RCC 7860 (cell line): ENCODE results near the gene MED16.
"Not testable (repeated sequence)": the region's sequence is repeated elsewhere in the genome, so short reads cannot be mapped to it uniquely, and the experiment has no call there.

Source experiments
- DNase-seq: peaks from one replicate; pipeline ENCODE4 v3.0.0-alpha.2; 2015; ENCODE audit warnings: low spot score
- FAIRE-seq: peaks from 2 replicates; lab custom pipeline; 2012; peaks lifted over from hg19 to GRCh38; lab: Jason Lieb, UNC

MED16 gene

DNA sequence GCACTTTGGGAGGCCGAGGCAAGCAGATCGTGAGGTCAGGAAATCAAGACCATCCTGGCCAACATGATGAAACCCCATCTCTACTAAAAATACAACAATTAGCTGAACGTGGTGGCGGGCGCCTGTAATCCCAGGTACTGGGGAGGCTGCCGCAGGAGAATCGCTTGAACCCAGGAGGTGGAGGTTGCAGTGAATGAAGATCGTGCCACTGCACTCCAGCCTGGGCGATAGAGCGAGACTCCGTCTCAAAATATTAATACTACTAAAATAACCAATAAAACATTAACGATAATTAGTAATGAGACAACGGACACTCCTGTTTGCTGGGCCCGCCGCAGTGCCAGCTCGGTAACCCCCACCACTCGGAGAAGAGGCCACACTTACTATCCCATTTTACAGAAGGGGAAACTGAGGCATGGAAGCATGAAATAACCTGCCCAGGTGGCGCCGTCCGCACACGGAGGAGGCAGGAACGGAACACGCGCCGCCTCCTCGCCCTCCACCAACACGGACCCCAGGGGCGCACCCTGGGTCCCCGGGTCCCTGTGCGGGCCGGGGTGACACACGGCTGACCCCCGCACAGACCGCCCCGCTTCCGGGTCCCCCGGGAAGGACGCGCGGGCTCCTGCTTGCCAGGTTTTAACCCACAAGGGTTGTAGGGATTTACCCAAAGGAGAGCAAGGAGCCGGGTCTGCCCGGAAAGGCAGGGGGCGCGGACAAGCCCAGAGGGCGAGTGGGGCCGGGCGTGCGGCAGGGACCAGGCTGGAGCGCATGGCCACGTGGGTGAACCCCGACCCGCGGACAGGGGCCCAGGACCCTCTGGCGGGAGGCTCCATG, 18.4 kb upstream of the MED16 start:
- no peak for FAIRE-seq
- no peak for DNase-seq

DNA sequence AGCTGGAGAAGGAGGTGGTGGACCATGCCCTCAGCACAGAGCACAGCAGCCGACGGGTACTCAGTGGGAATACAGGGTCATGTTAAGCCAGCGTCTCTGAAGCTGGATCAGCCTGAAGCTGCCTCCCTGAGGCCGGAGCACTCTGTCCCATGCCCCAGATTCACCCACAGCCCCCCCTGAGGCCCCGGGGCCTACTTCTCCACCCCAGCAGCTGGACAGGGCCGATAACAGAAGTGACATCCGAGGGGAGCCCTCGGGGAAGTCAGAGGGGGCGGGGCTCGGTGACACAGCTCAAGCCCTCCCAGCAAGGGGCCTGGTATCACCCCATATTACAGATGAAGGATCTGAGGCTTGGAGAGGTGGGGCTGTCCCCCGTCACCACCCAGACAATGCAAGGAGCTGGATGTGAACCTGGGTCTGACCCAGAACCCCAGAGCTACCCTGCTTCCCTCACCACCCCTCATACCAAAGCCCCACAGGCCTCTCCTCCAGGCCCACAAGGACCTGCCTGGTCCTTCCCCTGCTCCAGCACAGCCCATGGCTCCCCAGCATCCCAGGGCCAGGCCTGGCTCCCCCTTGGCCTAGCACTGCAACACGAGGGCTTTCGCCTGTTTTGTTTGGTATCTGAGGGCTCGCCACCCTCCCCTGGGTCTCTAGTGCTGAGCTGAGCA, 14.3 kb upstream of the MED16 start:
- FAIRE-seq, result no peak
- no peak for DNase-seq

DNA sequence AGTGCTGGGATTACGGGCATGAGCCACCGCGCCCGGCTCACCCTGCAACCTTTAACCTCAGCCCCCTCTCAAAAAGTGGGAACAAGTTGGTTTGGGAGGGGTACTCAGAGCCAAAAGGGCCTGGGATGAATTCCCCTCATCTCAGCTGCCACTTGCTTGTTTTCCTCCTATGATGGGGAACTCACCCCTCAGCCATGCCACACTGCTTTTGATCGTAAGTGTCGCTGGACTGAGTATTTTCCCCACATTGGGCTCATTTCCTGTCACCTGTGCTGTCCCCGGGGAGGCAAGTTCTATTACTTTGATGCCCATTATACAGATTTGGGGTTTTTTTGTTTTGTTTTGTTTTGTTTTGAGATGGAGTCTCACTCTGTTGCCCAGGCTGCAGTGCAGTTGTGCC, 13.5 kb upstream of the MED16 start:
- FAIRE-seq (no peak), DNase-seq (no peak)

DNA sequence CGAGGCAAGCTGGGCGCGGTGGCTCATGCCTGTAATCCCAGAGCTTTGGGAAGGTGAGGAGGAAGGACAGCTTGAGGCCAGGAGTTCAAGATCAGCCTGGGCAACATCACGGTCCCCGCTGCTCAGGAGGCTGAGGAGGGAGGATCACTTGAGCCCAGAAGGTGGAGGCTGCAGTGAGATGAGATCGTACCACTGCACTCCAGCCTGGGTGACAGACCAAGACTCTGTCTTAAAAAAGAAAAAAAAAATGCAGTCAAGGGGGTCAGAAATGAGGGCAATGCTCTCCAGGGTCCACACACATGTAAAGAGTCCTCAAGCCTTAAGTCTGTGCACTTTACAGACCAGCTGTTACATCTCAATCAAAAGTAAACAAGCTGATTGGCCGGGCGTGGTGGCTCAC, 11.6 kb upstream of the MED16 start:
- FAIRE-seq (no peak), DNase-seq (no peak)

DNA sequence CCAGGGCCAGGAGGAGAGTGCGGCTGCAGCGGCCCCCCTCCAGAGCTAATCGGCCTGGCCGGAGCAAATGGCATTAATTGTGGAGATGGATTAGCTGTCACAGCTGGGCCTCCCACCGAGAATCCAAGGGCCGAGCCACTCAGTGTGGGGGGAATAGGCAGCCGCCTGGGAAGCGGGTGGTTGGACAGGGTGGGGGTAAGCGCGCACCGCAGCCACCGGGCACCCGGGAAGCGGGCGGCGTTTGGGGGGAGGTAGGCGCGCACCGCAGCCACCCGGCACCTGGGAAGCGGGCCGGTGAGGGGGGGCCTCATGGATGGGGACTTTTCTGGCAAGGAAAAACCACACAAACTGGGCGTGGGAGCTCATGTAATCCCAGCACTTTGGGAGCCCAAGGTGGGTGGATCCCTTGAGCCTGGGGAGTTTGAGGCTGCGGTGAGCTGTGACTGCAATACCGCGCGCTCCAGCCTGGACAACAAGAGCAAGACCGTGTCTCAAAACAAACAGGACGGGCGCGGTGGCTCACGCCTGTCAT, 10.3 kb upstream of the MED16 start:
- FAIRE-seq, result no peak
- DNase-seq, result no peak

DNA sequence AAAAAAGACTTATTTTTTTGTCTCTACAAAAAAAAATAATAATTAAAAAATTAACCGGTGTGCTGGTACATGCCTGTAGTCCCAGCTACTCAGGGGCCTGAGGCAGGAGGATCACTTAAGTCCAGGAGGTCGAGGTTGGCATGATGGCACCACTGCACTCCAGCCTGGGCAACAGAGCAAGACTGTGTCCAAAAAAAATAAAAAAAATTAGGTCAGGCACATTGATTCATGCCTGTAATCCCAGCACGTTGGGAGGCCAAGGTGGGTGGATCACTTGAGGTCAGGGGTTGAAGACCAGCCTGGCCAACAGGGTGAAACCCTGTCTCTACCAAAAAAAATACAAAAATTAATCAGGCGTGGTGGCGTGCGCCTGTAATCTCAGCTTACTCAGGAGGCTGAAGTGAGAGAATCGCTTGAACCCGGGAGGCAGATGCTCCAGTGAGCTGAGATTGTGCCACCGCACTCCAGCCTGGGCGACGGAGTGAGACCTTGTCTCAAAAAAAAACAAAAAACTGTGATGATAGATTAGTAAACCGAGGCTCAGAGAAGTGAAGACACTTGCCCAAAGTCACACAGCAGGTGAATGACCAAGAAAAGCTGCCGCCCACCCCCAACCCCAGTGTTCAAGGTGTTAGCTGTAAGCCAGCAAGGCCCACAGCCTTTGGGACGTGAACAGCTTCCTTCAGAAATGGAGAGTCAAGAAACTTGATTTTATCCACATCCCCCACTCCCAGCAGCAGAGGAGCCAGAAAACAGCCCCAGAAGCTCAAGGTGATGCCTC, 9.6 kb upstream of the MED16 start:
- no peak for FAIRE-seq

DNA sequence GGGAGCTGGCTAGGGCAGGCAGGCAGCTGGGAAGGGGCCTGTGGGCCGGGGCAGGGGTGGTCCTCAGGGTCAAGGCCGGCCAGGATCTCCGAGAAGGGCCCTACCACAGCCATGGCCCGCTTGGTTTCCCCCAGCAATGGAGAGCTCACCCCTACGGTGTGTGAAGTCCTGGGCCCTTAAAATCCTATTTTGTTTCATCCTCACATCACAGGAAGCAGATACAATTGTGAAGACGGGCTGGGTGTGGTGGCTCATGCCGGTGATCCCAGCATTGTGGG, 9.0 kb upstream of the MED16 start:
- DNase-seq (no peak), FAIRE-seq (no peak)

More for the DNA sequence above, 9.6 kb upstream of the MED16 start:
- DNase-seq, result no peak

DNA sequence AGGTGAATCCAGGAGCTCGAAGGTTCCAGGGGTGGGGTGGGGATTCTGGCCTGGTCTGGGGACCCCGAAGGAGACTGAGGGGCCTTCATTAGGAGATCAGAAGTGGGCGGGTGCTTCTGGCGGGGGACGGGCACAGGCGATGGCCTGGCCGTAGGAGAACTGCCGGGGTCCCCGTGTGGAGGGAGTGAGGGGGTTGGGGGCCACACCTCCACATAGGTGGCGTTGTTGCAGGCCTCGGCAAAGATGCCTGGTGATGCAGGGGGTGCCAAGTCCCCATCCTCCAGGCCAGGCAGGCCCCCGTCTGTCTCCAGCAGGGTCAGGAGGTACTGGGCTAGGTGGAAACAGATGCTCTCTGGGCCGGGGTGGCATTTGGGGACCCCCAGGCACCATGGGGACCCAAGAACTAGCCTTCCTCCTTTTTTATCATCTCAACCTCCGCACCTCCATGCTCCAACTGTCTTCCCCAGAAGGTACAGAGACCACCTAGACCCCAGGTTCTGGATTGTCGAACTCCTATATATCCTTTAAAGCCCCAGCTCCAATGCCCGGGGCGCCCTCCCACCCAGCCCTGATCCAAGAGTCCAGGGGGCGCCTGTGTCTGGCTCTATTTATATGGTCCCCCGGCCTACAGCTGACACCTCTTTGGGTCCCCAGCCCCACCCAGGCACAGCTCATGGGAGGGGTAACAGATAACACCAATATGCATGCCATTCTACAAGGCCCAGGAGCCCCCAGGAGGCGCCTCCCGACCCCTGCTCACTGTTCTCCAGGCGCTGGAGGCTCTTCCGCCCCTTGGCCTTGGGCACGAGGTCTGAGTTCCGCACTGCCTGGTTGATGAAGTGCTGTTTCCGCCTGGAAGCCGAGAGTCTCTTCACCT, 8.5 kb upstream of the MED16 start:
- FAIRE-seq (no peak), DNase-seq (no peak)

DNA sequence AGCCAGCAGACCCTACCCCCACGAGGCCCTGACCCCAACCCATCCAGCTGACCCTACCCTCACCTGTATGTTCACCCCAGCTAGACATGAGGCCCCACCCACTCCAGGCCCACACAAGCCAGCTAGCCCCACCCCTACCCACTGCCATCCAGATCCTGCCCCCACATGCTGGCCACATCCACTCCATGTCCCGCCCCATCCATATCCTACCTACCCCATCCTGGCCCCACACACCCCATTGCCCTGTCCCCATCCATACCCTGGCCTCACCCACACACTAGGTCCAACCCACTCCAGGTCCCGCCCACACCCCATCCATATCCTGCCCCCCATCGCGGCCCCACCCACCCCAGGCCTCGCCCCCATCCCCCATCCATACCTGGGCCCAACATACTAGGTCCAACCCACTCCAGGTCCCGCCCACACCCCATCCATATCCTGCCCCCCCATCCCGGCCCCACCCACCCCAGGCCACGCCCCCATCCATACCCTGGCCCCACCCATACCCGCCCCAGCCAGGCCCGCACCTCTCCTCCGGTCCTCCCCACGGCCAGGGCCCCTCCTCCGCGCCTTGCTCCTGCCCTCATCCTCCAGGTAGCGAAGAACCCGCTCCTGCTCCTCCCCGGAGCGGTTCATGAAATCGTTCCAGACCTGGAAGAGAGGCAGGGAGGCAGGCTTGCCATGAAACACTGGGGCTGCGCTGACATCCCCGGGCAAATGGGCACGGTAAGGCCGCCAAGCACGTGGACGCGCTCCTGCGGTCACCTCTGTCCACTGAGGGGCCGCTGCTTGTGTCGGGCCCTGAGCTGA, 7.5 kb upstream of the MED16 start:
- FAIRE-seq, result no peak
- DNase-seq, result no peak

DNA sequence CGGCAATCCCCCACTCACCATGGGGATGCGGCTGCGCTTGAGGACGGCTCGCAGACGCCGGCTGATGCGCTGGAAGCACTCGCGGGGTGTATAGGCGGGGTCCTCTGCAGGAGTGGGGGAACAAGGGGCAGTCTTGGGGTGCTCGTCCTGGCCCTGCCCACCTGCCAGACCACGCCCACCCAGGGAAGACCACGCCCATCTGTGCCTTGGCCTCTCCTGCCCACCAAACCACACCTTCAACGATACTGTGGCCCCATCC, 7.0 kb upstream of the MED16 start:
- DNase-seq (no peak), FAIRE-seq (no peak)

DNA sequence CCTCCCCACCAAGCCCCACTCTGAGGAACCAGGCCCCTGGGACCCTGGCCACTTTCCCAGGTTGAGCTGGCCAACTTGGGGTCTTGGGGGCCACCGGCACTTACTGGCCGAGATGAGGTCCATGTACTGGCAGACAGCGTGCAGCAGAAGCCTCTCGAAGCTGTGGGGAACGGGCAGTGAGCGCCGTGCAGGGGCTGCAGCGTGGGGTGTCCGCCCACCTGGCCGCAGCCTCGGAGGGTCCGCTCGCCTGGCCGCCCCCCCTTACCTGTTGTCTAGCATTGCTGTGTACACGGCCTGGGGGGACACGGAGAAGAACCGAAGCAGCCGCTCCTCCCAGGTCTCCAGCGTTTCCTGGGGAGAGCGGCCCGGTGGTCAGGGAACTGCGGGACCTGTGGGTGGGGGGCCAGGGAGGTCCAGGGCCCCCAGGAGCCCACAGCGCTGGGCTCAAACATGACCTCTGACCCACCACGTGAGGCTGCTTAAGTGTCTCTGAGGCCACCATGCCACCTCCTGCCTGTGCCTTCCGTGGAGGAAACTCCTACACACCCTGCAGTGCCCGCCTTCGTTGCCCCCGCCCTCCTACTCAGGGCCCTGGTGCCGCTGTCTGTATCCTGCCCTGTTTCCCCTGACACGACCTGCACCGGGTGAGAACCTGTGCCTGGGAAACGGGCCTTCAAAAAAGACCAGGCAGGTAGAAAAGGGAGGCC, 6.5 kb upstream of the MED16 start:
- no peak for FAIRE-seq
- no peak for DNase-seq

DNA sequence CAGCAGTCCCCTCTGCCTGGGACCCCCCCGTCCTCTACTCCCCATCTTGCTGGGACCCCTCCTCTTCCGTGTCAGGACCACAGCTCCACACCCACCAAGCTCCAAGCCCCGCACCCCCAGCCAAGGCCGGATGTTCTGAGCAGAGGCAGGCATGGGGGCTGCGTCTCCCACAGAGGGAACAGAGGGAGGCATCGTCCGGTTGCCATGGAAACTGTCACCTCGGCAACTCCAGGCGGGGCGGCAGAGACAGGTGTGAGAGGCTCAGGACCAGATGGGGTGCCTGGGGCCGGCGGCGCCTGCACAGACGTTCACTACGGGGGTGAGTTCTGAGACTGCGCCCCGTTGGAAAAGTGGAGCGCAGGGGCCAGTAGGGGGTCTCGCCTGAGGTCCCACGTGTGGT, 5.7 kb upstream of the MED16 start:
- DNase-seq (no peak), FAIRE-seq (no peak)

DNA sequence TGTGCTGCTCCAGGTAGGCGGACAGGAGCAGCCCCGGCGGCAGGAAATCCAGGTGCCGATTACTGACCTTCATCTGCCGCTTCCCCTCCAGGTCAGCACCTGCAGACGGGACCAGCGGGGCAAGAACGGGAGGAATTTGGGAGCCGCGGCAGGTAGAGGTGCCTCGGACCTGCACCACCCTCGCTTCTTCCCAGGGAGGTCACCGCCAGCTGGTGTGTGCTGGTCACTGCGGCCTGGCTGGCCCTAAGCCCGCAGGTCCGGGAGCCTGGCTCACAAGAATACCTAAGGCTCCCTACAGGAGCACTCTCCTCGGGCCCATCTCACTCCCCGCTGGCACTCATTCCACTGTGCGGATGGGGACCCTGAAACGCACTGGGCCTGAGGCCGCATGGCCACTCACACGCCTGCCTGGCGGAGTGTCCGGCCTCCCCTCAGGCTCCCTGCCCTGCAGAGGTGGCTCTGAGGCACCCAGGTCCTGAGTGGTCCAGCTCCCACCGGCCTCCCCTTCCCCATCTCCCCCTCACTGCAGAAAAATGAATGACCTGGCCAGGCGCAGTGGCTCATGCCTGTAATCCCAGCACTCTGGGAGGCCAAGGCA, 4.6 kb upstream of the MED16 start:
- DNase-seq (no peak), FAIRE-seq (no peak)

DNA sequence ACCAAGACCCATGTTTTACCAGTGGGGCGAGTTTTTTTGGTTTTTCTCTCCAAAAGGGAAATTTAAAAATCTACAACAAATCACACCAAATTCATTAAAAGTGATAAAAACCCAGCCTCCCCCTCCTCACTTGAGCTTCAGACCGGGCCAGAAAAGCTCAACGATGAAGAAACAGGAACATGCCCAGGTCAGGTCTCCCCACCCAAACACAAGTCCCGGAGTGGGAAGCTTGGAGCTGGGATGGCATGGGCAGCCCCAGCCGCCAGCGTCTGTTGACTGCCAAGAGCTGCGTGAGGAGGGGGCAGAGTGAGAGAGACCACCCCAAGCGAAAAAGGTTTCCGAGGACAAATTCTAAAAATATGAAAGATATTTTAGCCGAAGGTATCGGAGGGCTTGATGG, 4.0 kb upstream of the MED16 start:
- FAIRE-seq, result no peak
- no peak for DNase-seq

DNA sequence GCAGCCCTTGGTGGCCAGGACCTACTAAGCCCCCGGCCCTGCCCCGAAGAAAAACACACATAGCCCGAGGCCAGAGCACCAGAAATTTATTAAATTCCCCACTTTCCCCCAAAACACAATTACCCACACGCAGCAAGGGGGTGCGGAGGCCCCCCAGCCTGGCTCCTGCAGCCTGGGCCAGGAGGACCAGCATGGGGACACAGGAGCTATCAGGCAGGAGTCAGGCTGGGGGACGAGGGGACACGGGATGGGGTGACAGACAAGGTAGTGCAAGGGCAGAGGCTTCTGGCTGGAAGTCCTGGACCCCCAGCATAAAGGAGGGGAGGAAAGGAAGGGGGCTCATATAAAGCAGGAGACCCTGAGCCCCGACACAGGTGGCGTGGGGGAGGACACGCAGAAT, 3.4 kb upstream of the MED16 start:
- FAIRE-seq (no peak), DNase-seq (no peak)

DNA sequence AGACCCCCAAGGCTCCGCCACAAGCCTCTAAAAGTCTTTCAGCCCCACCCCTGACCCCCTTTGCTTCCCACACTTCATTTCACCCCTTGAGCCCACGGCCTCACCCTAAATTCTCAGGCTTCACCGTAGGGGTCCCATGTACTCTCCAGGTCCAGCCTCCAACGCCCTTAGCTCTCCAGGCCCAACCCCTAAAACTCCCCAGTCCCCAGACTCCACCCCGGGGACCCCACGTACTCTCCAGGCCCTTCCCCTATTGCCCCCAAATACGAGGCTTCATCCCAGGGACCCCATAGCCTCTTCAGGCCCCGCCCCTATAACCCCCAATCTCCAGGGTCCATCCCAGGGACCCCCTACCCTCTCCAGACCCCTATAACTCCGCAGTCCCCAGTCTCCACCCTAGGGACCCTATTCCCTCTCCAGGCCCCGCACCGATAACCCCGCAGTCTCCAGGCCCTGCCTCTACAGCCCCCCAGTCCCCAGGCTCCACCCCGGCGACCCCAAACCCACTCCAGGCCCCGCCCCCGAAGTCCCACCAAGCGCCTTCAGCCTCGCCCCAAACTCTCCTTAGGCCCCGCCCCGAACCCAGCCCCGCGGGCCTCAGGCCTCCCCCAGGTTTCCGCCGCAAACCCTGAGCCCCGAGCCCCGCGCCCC, 619 bp downstream of the MED16 start:
- FAIRE-seq (no peak), DNase-seq (no peak)

DNA sequence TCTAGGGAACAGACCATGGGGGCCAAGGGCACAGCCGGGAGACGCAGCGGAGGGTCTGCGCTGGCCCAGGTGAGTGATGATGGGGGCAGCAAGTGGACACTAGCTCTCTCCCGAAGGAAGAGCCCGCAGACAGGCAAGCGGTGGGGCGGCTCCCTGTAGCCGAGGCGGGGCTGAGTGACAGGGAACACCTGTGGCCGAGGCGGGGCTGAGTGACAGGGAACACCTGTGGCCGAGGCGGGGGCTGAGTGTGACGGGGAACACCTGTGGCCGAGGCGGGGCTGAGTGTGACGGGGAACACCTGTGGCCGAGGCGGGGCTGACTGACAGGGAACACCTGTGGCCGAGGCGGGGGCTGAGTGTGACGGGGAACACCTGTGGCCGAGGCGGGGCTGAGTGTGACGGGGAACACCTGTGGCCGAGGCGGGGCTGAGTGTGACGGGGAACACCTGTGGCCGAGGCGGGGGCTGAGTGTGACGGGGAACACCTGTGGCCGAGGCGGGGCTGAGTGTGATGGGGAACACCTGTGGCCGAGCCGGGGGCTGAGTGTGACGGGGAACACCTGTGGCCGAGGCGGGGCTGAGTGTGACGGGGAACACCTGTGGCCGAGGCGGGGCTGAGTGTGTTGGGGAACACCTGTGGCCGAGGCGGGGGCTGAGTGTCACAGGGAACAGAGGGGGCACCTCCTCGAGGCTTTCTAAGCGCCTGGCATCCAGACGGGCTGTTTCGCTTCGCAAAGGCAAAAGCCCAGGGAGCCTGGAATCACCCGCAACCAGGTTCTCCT, 1.4 kb downstream of the MED16 start:
- FAIRE-seq, DNase-seq: not testable (repeated sequence)

DNA sequence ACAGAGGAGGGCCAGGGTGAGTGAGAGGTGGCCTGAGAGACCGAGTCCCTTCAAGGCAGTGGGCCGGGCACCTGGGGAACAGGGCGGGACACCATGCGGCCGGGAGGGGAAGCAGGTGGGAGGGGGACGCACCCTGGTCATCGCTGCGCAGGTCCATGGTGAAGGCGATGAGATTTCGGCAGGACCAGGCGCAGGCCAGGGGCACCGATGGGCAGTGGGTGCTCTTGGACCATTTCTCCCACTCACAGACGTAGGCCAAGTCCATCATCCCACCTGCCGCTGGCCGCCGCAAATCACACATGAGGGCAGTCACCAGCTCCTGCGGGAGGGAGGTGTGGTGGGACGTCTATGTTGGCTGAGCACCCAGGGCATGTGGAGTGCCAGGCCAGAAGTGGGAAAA, 2.2 kb downstream of the MED16 start:
- no peak for FAIRE-seq

More for the DNA sequence above, 2.2 kb downstream of the MED16 start:
- DNase-seq, result no peak
